ENCODE data around the gene ZNF521. TPM values are rescaled to one million over a fixed set of nuclear protein-coding genes. Genes with fewer than 3 reads are reported as not detected.

Gene ZNF521
- total RNA-seq, 2 donors from 2014 or later: 8.0 to 17.2 TPM

DNA sequence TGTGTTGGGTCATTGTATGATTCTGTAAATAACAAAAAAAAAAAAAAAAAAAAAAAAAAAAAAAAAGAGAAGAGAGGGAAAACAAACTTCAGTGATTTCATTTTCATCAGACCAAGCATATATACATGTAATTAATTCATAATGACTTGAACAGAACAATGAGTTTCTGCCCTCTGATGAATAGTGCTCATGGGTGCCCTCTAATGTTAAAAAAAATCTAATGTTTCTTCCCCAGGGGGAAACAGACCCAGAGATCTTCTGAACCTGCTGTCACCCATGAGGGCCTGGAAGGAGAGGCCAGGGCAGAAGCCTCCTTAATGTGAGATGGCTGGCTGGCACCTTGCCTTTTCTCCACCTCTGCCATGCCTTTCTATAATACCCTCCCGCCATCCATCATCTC is 289.2 kb downstream of the ZNF521 start:
- no peak for DNase-seq (ENCODE audit: low spot score)

DNA sequence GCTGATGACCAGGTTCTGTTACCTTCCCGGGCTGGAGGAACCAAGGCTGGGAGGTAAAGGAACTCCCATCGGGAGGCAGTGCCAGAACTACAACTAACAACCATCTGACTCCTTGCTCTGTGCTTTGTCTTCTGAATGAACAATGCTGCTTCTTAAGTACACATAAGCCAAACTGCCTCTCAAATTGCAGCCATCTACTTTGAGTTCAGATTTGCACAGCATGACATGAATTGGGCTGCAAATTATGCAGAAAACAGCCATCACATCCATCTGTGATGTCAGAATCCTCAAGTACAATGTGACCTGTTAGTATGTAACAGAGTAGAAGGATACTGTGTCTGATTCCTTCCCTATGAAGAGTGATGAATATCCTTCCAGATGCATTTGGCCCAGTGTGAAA is 290.6 kb downstream of the ZNF521 start:
- H3K9me3 ChIP-seq: no peaks in the 10 kb centered on the region
- DNase-seq (ENCODE audit: low spot score) (no peak), ATAC-seq (ENCODE audit: insufficient number of reproducible peaks, low FRiP score, low read depth) (no peak)
- no peaks in the 10 kb centered on the region for H3K27me3 ChIP-seq (replicated peaks; ENCODE audit: insufficient read depth)
- H3K36me3 ChIP-seq: no peaks in the 10 kb centered on the region
- no peak overlapping the region for H3K4me3 ChIP-seq
- H3K27ac ChIP-seq: no peak overlapping the region
- TF ChIP-seq, protein P1, sequence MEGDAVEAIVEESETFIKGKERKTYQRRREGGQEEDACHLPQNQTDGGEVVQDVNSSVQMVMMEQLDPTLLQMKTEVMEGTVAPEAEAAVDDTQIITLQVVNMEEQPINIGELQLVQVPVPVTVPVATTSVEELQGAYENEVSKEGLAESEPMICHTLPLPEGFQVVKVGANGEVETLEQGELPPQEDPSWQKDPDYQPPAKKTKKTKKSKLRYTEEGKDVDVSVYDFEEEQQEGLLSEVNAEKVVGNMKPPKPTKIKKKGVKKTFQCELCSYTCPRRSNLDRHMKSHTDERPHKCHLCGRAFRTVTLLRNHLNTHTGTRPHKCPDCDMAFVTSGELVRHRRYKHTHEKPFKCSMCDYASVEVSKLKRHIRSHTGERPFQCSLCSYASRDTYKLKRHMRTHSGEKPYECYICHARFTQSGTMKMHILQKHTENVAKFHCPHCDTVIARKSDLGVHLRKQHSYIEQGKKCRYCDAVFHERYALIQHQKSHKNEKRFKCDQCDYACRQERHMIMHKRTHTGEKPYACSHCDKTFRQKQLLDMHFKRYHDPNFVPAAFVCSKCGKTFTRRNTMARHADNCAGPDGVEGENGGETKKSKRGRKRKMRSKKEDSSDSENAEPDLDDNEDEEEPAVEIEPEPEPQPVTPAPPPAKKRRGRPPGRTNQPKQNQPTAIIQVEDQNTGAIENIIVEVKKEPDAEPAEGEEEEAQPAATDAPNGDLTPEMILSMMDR (IDR thresholded peaks at IDR 0.05): no peak
- H3K4me1 ChIP-seq (ENCODE audit: control insufficient read depth in 1 of 2, low read depth in 2 of 2): no peaks in the 10 kb centered on the region

More for the DNA sequence above, 289.2 kb downstream of the ZNF521 start:
- Histone ChIP-seq H3K36me3 (no peaks in the 10 kb centered on the region), H3K27ac (no peak overlapping the region), H3K4me3 (no peak overlapping the region), H3K4me1 (ENCODE audit: control insufficient read depth in 1 of 2, low read depth in 2 of 2) (peaks cover 3 to 9% of the 10 kb centered on the region in 2 donors), H3K9me3 (no peaks in the 10 kb centered on the region), H3K27me3 (replicated peaks; ENCODE audit: insufficient read depth) (no peaks in the 10 kb centered on the region)
- no peak for ATAC-seq (ENCODE audit: insufficient number of reproducible peaks, low FRiP score, low read depth)
- TF ChIP-seq, protein P1 (IDR thresholded peaks at IDR 0.05): no peak

DNA sequence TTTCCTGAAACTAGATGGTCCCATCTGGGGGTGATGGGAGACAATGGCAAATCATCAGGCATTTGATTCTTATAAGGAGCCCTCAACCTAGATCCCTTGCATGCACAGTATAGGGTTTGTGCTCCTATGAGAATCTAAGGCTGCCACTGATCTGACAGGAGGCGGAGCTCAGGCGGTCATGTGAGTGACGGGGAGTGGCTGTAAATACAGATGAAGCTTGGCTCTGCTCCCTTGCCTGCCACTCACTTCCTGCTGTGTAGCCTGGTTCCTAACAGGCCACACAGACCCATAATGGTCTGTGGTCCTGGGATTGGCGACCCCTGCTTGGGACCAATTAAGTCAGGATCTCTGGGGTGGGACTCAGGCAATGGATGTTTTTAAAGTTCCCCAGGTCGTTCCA is 293.4 kb downstream of the ZNF521 start:
- H3K9me3 ChIP-seq: no peaks in the 10 kb centered on the region

DNA sequence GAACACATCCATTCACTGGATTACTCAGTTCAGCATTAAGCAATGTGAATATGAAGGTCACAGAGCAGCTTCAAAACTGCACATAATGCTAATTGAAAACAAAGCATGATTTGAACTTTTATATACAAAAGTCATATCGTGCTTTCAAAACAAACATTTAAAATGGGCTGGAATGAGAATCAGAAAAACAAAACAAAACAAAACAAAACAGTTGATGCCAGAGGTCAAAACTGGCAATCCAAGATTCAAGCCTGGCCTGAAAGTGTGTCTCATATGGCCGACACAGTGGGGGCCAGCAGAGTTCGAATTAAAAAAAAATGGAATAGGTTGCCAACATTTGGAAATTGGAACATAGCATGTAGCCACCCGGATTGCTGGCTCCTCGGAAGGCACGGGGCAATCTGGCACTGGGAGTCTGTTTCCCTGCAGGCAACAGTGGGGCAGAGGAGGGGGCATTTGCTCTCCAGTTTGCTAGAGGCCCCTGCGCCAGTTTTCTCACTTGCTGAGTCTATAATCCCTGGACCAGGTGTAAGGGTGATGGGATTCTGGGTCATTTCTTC is 294.4 kb downstream of the ZNF521 start:
- TF ChIP-seq, protein P1 (IDR thresholded peaks at IDR 0.05): no peak
- H3K4me3 ChIP-seq: no peak overlapping the region
- H3K27me3 ChIP-seq (replicated peaks; ENCODE audit: insufficient read depth): no peaks in the 10 kb centered on the region
- no peaks in the 10 kb centered on the region for H3K36me3 ChIP-seq
- ATAC-seq (ENCODE audit: insufficient number of reproducible peaks, low FRiP score, low read depth) (no peak), DNase-seq (ENCODE audit: low spot score) (no peak)
- no peaks in the 10 kb centered on the region for H3K4me1 ChIP-seq (ENCODE audit: control insufficient read depth in 1 of 2, low read depth in 2 of 2)
- H3K27ac ChIP-seq: no peak overlapping the region
- H3K9me3 ChIP-seq: no peaks in the 10 kb centered on the region

More for the DNA sequence above, 293.4 kb downstream of the ZNF521 start:
- TF ChIP-seq, protein P1 (IDR thresholded peaks at IDR 0.05): no peak
- ATAC-seq (ENCODE audit: insufficient number of reproducible peaks, low FRiP score, low read depth) (no peak), DNase-seq (ENCODE audit: low spot score) (no peak)
- no peaks in the 10 kb centered on the region for H3K36me3 ChIP-seq
- H3K4me1 ChIP-seq (ENCODE audit: control insufficient read depth in 1 of 2, low read depth in 2 of 2): no peaks in the 10 kb centered on the region
- H3K4me3 ChIP-seq: no peak overlapping the region
- H3K27ac ChIP-seq: no peak overlapping the region
- H3K27me3 ChIP-seq (replicated peaks; ENCODE audit: insufficient read depth): no peaks in the 10 kb centered on the region

DNA sequence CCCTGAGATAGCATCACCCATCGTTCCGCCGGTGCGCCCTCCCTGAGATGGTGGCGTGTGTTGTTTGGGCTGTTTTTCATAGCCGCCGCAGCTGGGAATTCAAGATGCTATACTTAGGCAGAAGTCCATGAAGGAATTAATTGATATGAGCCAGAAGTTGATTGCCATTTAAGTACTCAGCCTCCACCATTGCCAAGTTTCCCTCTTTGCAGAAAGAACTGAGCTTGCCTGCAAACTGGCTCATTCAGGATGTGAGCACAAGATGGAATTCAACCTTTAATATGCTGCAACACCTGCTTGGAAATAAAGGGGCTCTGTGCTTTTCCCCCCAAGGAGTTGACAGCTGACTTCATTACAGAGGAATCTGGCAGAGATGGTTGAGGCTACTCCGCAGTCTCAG is 295.5 kb downstream of the ZNF521 start:
- H3K9me3 ChIP-seq: no peaks in the 10 kb centered on the region
- TF ChIP-seq, protein P1 (IDR thresholded peaks at IDR 0.05): no peak
- no peaks in the 10 kb centered on the region for H3K36me3 ChIP-seq
- H3K4me1 ChIP-seq (ENCODE audit: control insufficient read depth in 1 of 2, low read depth in 2 of 2): no peaks in the 10 kb centered on the region
- H3K27me3 ChIP-seq (replicated peaks; ENCODE audit: insufficient read depth): no peaks in the 10 kb centered on the region
- DNase-seq (ENCODE audit: low spot score) (no peak), ATAC-seq (ENCODE audit: insufficient number of reproducible peaks, low FRiP score, low read depth) (no peak)
- no peak overlapping the region for H3K4me3 ChIP-seq
- H3K27ac ChIP-seq: no peak overlapping the region

All from thoracic aorta (tissue), 2 donors.